Neural cell (in vitro differentiated cells): ENCODE measurements around the gene PARD3B. TPM values are rescaled to one million over a fixed set of nuclear protein-coding genes. Genes with fewer than 3 reads are reported as not detected.

Source experiments
- H2AFZ ChIP-seq: fragments of 200-600, 300-800 bp; sonication (generic), shearing (Covaris generic); 2 replicates; pipeline ENCODE4 v1.6.0; 2014; ENCODE audit warnings: low read depth, mild to moderate bottlenecking, antibody characterized with exemption, low read length, moderate library complexity
- H3F3A ChIP-seq: fragments of 200-600 bp; shearing (Covaris generic); 2 replicates; pipeline ENCODE4 v1.6.1; 2016; ENCODE audit warnings: mild to moderate bottlenecking, moderate library complexity, mixed read lengths, antibody characterized with exemption, low read length; ENCODE audit not compliant: insufficient read depth, poor library complexity, severe bottlenecking
- H3K27ac ChIP-seq: fragments of 200-600, 300-800 bp; sonication (generic), shearing (Covaris generic); 2 replicates; pipeline ENCODE4 v1.5.1; 2014; ENCODE audit warnings: mild to moderate bottlenecking, low read length, moderate library complexity
- H3K27me3 ChIP-seq: fragments of 300-800, 200-600 bp; sonication (generic), shearing (Covaris generic); 2 replicates; pipeline ENCODE4 v1.6.0; 2014; ENCODE audit warnings: mild to moderate bottlenecking, low read depth, low read length, moderate library complexity; ENCODE audit not compliant: insufficient read depth
- H3K36me3 ChIP-seq: fragments of 300-800, 200-600 bp; sonication (generic), shearing (Covaris generic); 2 replicates; pipeline ENCODE4 v1.5.1; 2014; ENCODE audit warnings: mild to moderate bottlenecking, antibody characterized with exemption, low read length, moderate library complexity; ENCODE audit not compliant: insufficient read depth
- H3K4me2 ChIP-seq: fragments of 300-800, 200-600 bp; sonication (generic), shearing (Covaris generic); 2 replicates; pipeline ENCODE4 v1.6.0; 2014; ENCODE audit warnings: mild to moderate bottlenecking, low read length
- H3K4me3 ChIP-seq: fragments of 300-800, 200-600 bp; sonication (generic), shearing (Covaris generic); 2 replicates; pipeline ENCODE4 v1.5.1; 2014; ENCODE audit warnings: mild to moderate bottlenecking, low read length, moderate library complexity
- H3K79me2 ChIP-seq: fragments of 200-600 bp; shearing (Covaris generic); replicated peaks from 2 replicates; pipeline ENCODE4 v1.6.0; 2014; ENCODE audit warnings: mild to moderate bottlenecking, low read length, moderate library complexity; ENCODE audit not compliant: insufficient read depth
- H3K9ac ChIP-seq: fragments of 300-800, 200-600 bp; sonication (generic), shearing (Covaris generic); 2 replicates; pipeline ENCODE4 v1.6.1; 2016; ENCODE audit warnings: mild to moderate bottlenecking, low read length, mixed read lengths
- H3K9me2 ChIP-seq: fragments of 200-600 bp; shearing (Covaris generic); 2 replicates; pipeline ENCODE4 v1.6.1; 2016; ENCODE audit warnings: mild to moderate bottlenecking, low read length, mixed read lengths; ENCODE audit not compliant: insufficient read depth
- H3K9me3 ChIP-seq: fragments of 200-600, 300-800 bp; sonication (generic), shearing (Covaris generic); 2 replicates; pipeline ENCODE4 v1.6.1; 2016; ENCODE audit warnings: mild to moderate bottlenecking, mixed run types, low read length, moderate library complexity, mixed read lengths
- H4K20me1 ChIP-seq: fragments of 200-600 bp; shearing (Covaris generic); 2 replicates; pipeline ENCODE4 v1.6.1; 2016; ENCODE audit warnings: mild to moderate bottlenecking, mixed run types; ENCODE audit not compliant: insufficient read depth
- EP300 ChIP-seq: fragments of 450-650 bp; conservative IDR thresholded peaks from 2 replicates; pipeline ENCODE4 v1.6.1; 2014; ENCODE audit warnings: antibody characterized with exemption, mild to moderate bottlenecking, moderate library complexity; ENCODE audit not compliant: poor library complexity, severe bottlenecking
- EZH2 ChIP-seq: fragments of 200-600, 300-800 bp; shearing (Covaris generic), sonication (generic); IDR thresholded peaks from 2 replicates; pipeline ENCODE4 v1.6.1; 2014; ENCODE audit warnings: antibody characterized with exemption, low read length, borderline replicate concordance, mild to moderate bottlenecking; ENCODE audit not compliant: insufficient read depth, poor library complexity, severe bottlenecking
- MXI1 ChIP-seq: fragments of 450-650 bp; conservative IDR thresholded peaks from 2 replicates; pipeline ENCODE4 v1.6.1; 2014; ENCODE audit warnings: antibody characterized with exemption, mild to moderate bottlenecking; ENCODE audit not compliant: poor library complexity, severe bottlenecking
- RAD21 ChIP-seq: fragments of 450-650 bp; conservative IDR thresholded peaks from 2 replicates; pipeline ENCODE4 v1.6.1; 2014; ENCODE audit warnings: antibody characterized with exemption, mild to moderate bottlenecking, moderate library complexity
- SMC3 ChIP-seq: fragments of 450-650 bp; conservative IDR thresholded peaks from 2 replicates; pipeline ENCODE4 v1.6.1; 2014; ENCODE audit warnings: antibody characterized with exemption, mild to moderate bottlenecking, moderate library complexity; ENCODE audit not compliant: poor library complexity
- TAF1 ChIP-seq: IDR thresholded peaks from 2 replicates; pipeline ENCODE4 v1.6.1; 2012; ENCODE audit warnings: low read depth
- polyA plus RNA-seq: library from polyadenylated mRNA; depleted of rRNA; stranded (reverse); fragments of >200 nt; gene quantifications from 2 replicates; pipeline ENCODE4 v1.2.3, GENCODE V29; 2014
- TF ChIP-seq, protein P1 (sequence below): IDR thresholded peaks from 2 replicates; pipeline ENCODE4 v1.6.1; 2012; ENCODE audit warnings: borderline replicate concordance

The PARD3B gene
- polyA plus RNA-seq, 1 donor from 2014 or later, result 0.54 TPM

DNA sequence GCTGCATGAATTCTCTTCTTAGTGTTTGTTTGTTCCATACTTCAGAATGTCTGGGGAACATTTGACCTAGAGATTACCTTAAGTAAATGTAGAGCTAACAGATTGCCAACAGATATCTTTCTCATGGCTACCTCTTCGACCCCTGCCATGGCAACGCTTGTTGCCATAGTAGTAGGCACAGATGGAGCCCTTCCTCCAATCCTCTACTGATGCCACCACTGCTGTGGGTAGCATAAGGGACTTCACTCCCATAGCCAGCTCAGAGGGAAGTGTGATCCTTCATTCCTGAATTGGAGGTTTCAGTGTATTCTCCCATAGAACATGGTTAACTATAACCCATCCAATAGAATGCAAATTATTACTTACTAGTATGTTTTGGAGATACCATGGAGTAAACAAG lies 593.5 kb downstream of the PARD3B start:
- H3K27ac ChIP-seq, result no peak overlapping the region
- TF ChIP-seq EZH2 (no peak), RAD21 (no peak), EP300 (no peak), TAF1 (no peak)
- TF ChIP-seq, protein P1, sequence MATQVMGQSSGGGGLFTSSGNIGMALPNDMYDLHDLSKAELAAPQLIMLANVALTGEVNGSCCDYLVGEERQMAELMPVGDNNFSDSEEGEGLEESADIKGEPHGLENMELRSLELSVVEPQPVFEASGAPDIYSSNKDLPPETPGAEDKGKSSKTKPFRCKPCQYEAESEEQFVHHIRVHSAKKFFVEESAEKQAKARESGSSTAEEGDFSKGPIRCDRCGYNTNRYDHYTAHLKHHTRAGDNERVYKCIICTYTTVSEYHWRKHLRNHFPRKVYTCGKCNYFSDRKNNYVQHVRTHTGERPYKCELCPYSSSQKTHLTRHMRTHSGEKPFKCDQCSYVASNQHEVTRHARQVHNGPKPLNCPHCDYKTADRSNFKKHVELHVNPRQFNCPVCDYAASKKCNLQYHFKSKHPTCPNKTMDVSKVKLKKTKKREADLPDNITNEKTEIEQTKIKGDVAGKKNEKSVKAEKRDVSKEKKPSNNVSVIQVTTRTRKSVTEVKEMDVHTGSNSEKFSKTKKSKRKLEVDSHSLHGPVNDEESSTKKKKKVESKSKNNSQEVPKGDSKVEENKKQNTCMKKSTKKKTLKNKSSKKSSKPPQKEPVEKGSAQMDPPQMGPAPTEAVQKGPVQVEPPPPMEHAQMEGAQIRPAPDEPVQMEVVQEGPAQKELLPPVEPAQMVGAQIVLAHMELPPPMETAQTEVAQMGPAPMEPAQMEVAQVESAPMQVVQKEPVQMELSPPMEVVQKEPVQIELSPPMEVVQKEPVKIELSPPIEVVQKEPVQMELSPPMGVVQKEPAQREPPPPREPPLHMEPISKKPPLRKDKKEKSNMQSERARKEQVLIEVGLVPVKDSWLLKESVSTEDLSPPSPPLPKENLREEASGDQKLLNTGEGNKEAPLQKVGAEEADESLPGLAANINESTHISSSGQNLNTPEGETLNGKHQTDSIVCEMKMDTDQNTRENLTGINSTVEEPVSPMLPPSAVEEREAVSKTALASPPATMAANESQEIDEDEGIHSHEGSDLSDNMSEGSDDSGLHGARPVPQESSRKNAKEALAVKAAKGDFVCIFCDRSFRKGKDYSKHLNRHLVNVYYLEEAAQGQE, result no peak
- no peaks in the 10 kb centered on the region for H3K36me3 ChIP-seq
- no peaks in the 10 kb centered on the region for H4K20me1 ChIP-seq
- H3F3A ChIP-seq, result no peaks in the 10 kb centered on the region
- no peaks in the 10 kb centered on the region for H3K27me3 ChIP-seq
- no peak overlapping the region for H3K9ac ChIP-seq
- H3K79me2 ChIP-seq, result no peaks in the 10 kb centered on the region
- H3K4me3 ChIP-seq, result no peak overlapping the region
- H3K4me2 ChIP-seq, result no peak overlapping the region
- H3K9me2 ChIP-seq, result no peaks in the 10 kb centered on the region
- no peaks in the 10 kb centered on the region for H3K9me3 ChIP-seq
- no peak overlapping the region for H2AFZ ChIP-seq

DNA sequence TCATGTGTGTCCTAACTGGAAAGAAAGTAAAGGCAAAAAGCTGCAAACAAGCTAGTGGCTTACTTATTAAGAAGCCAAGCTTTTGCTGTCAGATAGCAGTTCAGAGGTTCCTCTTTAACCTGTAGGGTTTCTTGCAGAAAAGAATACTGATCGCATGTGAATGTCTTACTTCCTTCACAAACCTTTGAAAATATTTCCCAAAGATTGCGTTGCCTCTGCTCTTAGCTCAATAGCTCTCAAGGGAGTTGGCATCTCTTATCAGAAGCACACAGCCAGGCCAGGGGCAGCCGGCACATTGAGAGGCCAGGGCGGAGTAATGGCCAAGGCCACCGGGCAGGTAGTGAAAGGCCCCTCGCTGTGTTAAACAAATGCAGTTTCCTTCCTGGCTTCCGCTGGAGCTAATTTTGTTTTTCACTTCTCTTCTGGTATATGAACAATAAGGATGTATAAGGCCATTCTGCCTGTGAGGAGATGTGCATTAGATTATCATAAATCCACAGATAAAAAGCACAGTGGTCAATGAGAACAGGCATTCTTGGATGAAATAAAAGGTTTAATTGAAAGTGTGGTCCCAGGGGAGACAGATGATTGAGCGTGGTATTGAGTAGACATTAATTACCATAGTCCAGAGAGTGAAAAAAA lies 594.7 kb downstream of the PARD3B start:
- peak overlapping the region; percentile 1 for H3K27ac ChIP-seq
- TF ChIP-seq EZH2, result no peak
- TF ChIP-seq, protein P1, result no peak
- no peak for TF ChIP-seq MXI1
- TF ChIP-seq TAF1, result no peak
- TF ChIP-seq SMC3, result no peak
- no peak for TF ChIP-seq EP300
- TF ChIP-seq RAD21, result no peak
- peak overlapping the region; percentile 14 for H3K4me3 ChIP-seq
- no peak overlapping the region for H2AFZ ChIP-seq
- H3K36me3 ChIP-seq, result no peaks in the 10 kb centered on the region
- H3K4me2 ChIP-seq, result no peak overlapping the region
- H3K79me2 ChIP-seq, result no peaks in the 10 kb centered on the region
- no peaks in the 10 kb centered on the region for H3F3A ChIP-seq
- no peaks in the 10 kb centered on the region for H3K9me2 ChIP-seq
- H3K9me3 ChIP-seq, result no peaks in the 10 kb centered on the region
- no peak overlapping the region for H3K9ac ChIP-seq
- no peaks in the 10 kb centered on the region for H3K27me3 ChIP-seq
- no peaks in the 10 kb centered on the region for H4K20me1 ChIP-seq
